Keratinocyte (primary cell): Measurements from ENCODE around the gene CARS1. TPM values are rescaled to one million over a fixed set of nuclear protein-coding genes. Genes with fewer than 3 reads are reported as not detected.

Experiments used
- DNase-seq: peaks from one replicate; pipeline ENCODE4 v3.0.0-alpha.2; 2011; ENCODE audit warnings: low read depth, missing footprints, low spot score
- FAIRE-seq: peaks from 2 replicates; lab custom pipeline; 2011; peaks lifted over from hg19 to GRCh38; lab: Jason Lieb, UNC
- H2AFZ ChIP-seq: 2 replicates; pipeline ENCODE4 v1.6.0; 2012; ENCODE audit warnings: low read length, control low read depth, inconsistent platforms; ENCODE audit not compliant: control insufficient read depth
- H3K27ac ChIP-seq: 2 replicates; pipeline ENCODE4 v1.5.1; 2011; ENCODE audit warnings: low read length; ENCODE audit not compliant: control insufficient read depth, insufficient read depth
- H3K27me3 ChIP-seq: 3 replicates; pipeline ENCODE4 v1.6.0; 2011; ENCODE audit warnings: low read length; ENCODE audit not compliant: control insufficient read depth, insufficient read depth; ENCODE audit errors: extremely low read depth
- H3K36me3 ChIP-seq, 2 experiments: 2 replicates in 1 of 2; 3 replicates in 1 of 2; pipeline ENCODE4 v1.5.1; 2011; ENCODE audit warnings: low read length in 2 of 2, mild to moderate bottlenecking in 1 of 2; ENCODE audit not compliant: control insufficient read depth in 2 of 2, insufficient read depth in 2 of 2; ENCODE audit errors: extremely low read depth in 1 of 2
- H3K4me1 ChIP-seq: 3 replicates; pipeline ENCODE4 v1.5.1; 2011; ENCODE audit warnings: low read length; ENCODE audit not compliant: control insufficient read depth, insufficient read depth; ENCODE audit errors: extremely low read depth
- H3K4me2 ChIP-seq: 3 replicates; pipeline ENCODE4 v1.6.0; 2011; ENCODE audit warnings: low read depth, low read length; ENCODE audit not compliant: control insufficient read depth, insufficient read depth; ENCODE audit errors: extremely low read depth
- H3K4me3 ChIP-seq, 3 experiments: fragments of 200-600 bp in 1 of 3; sonication (generic) in 1 of 3; 2 replicates in 2 of 3; 3 replicates in 1 of 3; pipeline ENCODE4 v1.5.1; 2011 to 2016; ENCODE audit warnings: low read length in 3 of 3, mild to moderate bottlenecking in 3 of 3, control low read depth in 2 of 3, inconsistent platforms in 1 of 3, low read depth in 1 of 3, mixed read lengths in 1 of 3, mixed run types in 1 of 3, moderate library complexity in 1 of 3; ENCODE audit not compliant: control insufficient read depth in 2 of 3, insufficient read depth in 2 of 3; ENCODE audit errors: extremely low read depth in 1 of 3
- H3K79me2 ChIP-seq: 2 replicates; pipeline ENCODE4 v1.6.0; 2012; ENCODE audit warnings: low read length; ENCODE audit not compliant: control insufficient read depth, insufficient read depth
- H3K9ac ChIP-seq: 3 replicates; pipeline ENCODE4 v1.6.0; 2011; ENCODE audit warnings: low read length; ENCODE audit not compliant: control insufficient read depth, insufficient read depth; ENCODE audit errors: extremely low read depth
- H3K9me1 ChIP-seq: 3 replicates; pipeline ENCODE4 v1.6.0; 2011; ENCODE audit warnings: low read length; ENCODE audit not compliant: control insufficient read depth, insufficient read depth; ENCODE audit errors: extremely low read depth
- H3K9me3 ChIP-seq: 2 replicates; pipeline ENCODE4 v1.5.1; 2012; ENCODE audit warnings: low read depth, low read length; ENCODE audit not compliant: control insufficient read depth
- H4K20me1 ChIP-seq: 3 replicates; pipeline ENCODE4 v1.6.0; 2011; ENCODE audit warnings: low read length; ENCODE audit not compliant: control insufficient read depth, insufficient read depth; ENCODE audit errors: extremely low read depth
- CTCF ChIP-seq, 3 experiments: IDR thresholded peaks in 1 of 3; conservative IDR thresholded peaks in 1 of 3; optimal IDR thresholded peaks in 1 of 3; 2 replicates in 2 of 3; 3 replicates in 1 of 3; pipeline versions ENCODE3 to v1.5.1; 2011; ENCODE audit warnings: low read length in 3 of 3, mild to moderate bottlenecking in 3 of 3, moderate library complexity in 2 of 3, control low read depth in 1 of 3, inconsistent platforms in 1 of 3; ENCODE audit not compliant: insufficient read depth in 2 of 3; ENCODE audit errors: extremely low read depth in 1 of 3
- EZH2 ChIP-seq: IDR thresholded peaks from one replicate; pipeline ENCODE4 v1.6.1; 2012; ENCODE audit warnings: inconsistent platforms, mild to moderate bottlenecking, low read length, moderate library complexity
- dilution Hi-C: fragments of 300-500 bp; cut with MboI; formaldehyde crosslinking; loops from one replicate; pipeline ENCODE4 v1.7.0; 2020; ENCODE audit warnings: low sequenced_read_pairs; ENCODE audit not compliant: extremely low pct_ligation_motif_present
- polyA plus RNA-seq, 5 experiments: library from polyadenylated mRNA; depleted of rRNA in 3 of 5; stranded (reverse) in 3 of 5; stranded (forward) in 1 of 5; unstranded in 1 of 5; fragments of >200 nt; gene quantifications; 1 replicate in 1 of 5; 2 replicates in 3 of 5; 3 replicates in 1 of 5; pipeline versions ENCODE4 v1.2.1 to v1.2.3, GENCODE V29; 2011 to 2012; ENCODE audit warnings: missing spikeins in 2 of 5, low read depth in 1 of 5, low replicate concordance in 1 of 5

Gene CARS1
- polyA plus RNA-seq, 1 donor (not counting 4 experiments of a cell fraction or from before 2014, with no cell fraction given) = 60.7 TPM

GRCh38 chr11:3037040-3037944, 19.9 kb downstream of the CARS1 start:
- DNase-seq (no peak), FAIRE-seq (peak; percentile 71)
- Histone ChIP-seq H2AFZ (no peak overlapping the region), H3K36me3 (peaks cover 32 to 71% of the 10 kb centered on the region in 2 experiments), H3K27ac (peak overlapping the region; percentile 71), H3K4me1 (peaks cover 19% of the 10 kb centered on the region), H3K9me1 (peaks cover 8% of the 10 kb centered on the region), H3K27me3 (no peaks in the 10 kb centered on the region), H4K20me1 (peaks cover 32% of the 10 kb centered on the region), H3K4me3 (peak overlapping the region in 2 of 3 experiments; percentile 12 to 31), H3K79me2 (peaks cover 7% of the 10 kb centered on the region), H3K9me3 (no peaks in the 10 kb centered on the region), H3K9ac (peak overlapping the region; percentile 55), H3K4me2 (peak overlapping the region; percentile 69)
- TF ChIP-seq CTCF (optimal IDR thresholded peaks at IDR 0.05 in 1 of 3, IDR thresholded peaks at IDR 0.05 in 1 of 3, conservative IDR thresholded peaks at IDR 0.05 in 1 of 3; ENCODE audit: extremely low read depth in 1 of 3, insufficient read depth in 2 of 3, low read length in 3 of 3) = peak; percentile 66 to 88 (median 81)
- no peak for TF ChIP-seq EZH2
- dilution Hi-C loops = no loop called here

- H3K79me2 ChIP-seq = peaks cover 1% of the 10 kb centered on the region
- DNase-seq (no peak), FAIRE-seq (no peak)
- no peak overlapping the region for H3K9ac ChIP-seq
- H3K9me3 ChIP-seq = no peaks in the 10 kb centered on the region
- H4K20me1 ChIP-seq = peaks cover 24% of the 10 kb centered on the region
- no peaks in the 10 kb centered on the region for H3K27me3 ChIP-seq
- H3K36me3 ChIP-seq = peaks cover 28 to 62% of the 10 kb centered on the region in 2 experiments
- peaks cover 19% of the 10 kb centered on the region for H3K4me1 ChIP-seq
- H3K9me1 ChIP-seq = peaks cover 8% of the 10 kb centered on the region
- dilution Hi-C loops = no loop called here
- no peak overlapping the region for H3K27ac ChIP-seq
- TF ChIP-seq CTCF (optimal IDR thresholded peaks at IDR 0.05 in 1 of 3, IDR thresholded peaks at IDR 0.05 in 1 of 3, conservative IDR thresholded peaks at IDR 0.05 in 1 of 3; ENCODE audit: extremely low read depth in 1 of 3, insufficient read depth in 2 of 3, low read length in 3 of 3) (no peak), EZH2 (no peak)
- H3K4me2 ChIP-seq = no peak overlapping the region
- no peak overlapping the region for H3K4me3 ChIP-seq
- no peak overlapping the region for H2AFZ ChIP-seq
Observed at GRCh38 chr11:3036419-3036818, 20.8 kb downstream of the CARS1 start.
